KMS-11 (cell line): ENCODE results near the gene CCSER2.
"Not testable (repeated sequence)": the region's sequence is repeated elsewhere in the genome, so short reads cannot be mapped to it uniquely, and the experiment has no call there.

Experiments used
- H2AFZ ChIP-seq: fragments of 200-600 bp; sonication (generic); 2 replicates; pipeline ENCODE4 v1.6.1; 2016; ENCODE audit warnings: antibody characterized with exemption, mixed run types, low read depth
- H3K27ac ChIP-seq: fragments of 200-600 bp; sonication (generic); 2 replicates; pipeline ENCODE4 v1.6.1; 2016; ENCODE audit warnings: mild to moderate bottlenecking, mixed run types
- H3K27me3 ChIP-seq: fragments of 200-600 bp; sonication (generic); 2 replicates; pipeline ENCODE4 v1.6.1; 2017; ENCODE audit warnings: mild to moderate bottlenecking, low read depth, mixed run types, moderate library complexity; ENCODE audit not compliant: insufficient read depth
- H3K36me3 ChIP-seq: fragments of 200-600 bp; sonication (generic); 2 replicates; pipeline ENCODE4 v1.6.1; 2017; ENCODE audit warnings: mild to moderate bottlenecking, mixed run types; ENCODE audit not compliant: insufficient read depth
- H3K4me1 ChIP-seq: fragments of 200-600 bp; sonication (generic); 2 replicates; pipeline ENCODE4 v1.6.1; 2016; ENCODE audit warnings: mild to moderate bottlenecking, low read depth, mixed run types; ENCODE audit not compliant: poor library complexity, severe bottlenecking
- H3K4me2 ChIP-seq: fragments of 200-600 bp; sonication (generic); 2 replicates; pipeline ENCODE4 v1.7.0; 2016; ENCODE audit warnings: mild to moderate bottlenecking, mixed run types
- H3K4me3 ChIP-seq: fragments of 200-600 bp; sonication (generic); IDR thresholded peaks from 2 replicates; pipeline ENCODE4 v1.6.1; 2017; ENCODE audit warnings: low read depth, low read length, mixed read lengths; ENCODE audit not compliant: insufficient read depth
- H3K79me2 ChIP-seq: fragments of 200-600 bp; sonication (generic); 2 replicates; pipeline ENCODE4 v1.6.1; 2016; ENCODE audit warnings: low read depth, mixed run types; ENCODE audit not compliant: insufficient read depth
- H3K9ac ChIP-seq: fragments of 200-600 bp; sonication (generic); 2 replicates; pipeline ENCODE4 v1.6.1; 2016; ENCODE audit warnings: mild to moderate bottlenecking, mixed run types
- H4K20me1 ChIP-seq: fragments of 200-600 bp; sonication (generic); 2 replicates; pipeline ENCODE4 v1.6.1; 2016; ENCODE audit warnings: mild to moderate bottlenecking, mixed run types; ENCODE audit not compliant: insufficient read depth
- TF ChIP-seq, protein P1 (sequence below): fragments of 200-600 bp; sonication (generic); conservative IDR thresholded peaks from 2 replicates; pipeline ENCODE4 v1.6.1; 2017; ENCODE audit warnings: low read depth, mild to moderate bottlenecking, antibody characterized with exemption, low read length, moderate library complexity, mixed read lengths

The CCSER2 gene

GRCh38 chr10:84406561-84406960 is 78.2 kb downstream of the CCSER2 start:
- Histone ChIP-seq H3K4me1 (peaks cover 3% of the 10 kb centered on the region), H3K79me2 (no peaks in the 10 kb centered on the region; the same call in 1 of the 2 replicates), H3K9ac (no peak overlapping the region), H3K27ac (no peak overlapping the region), H3K27me3 (no peaks in the 10 kb centered on the region), H3K4me2 (no peak overlapping the region), H3K4me3 (no peak overlapping the region), H4K20me1 (no peaks in the 10 kb centered on the region), H2AFZ (no peak overlapping the region), H3K36me3 (no peaks in the 10 kb centered on the region)
- TF ChIP-seq, protein P1, sequence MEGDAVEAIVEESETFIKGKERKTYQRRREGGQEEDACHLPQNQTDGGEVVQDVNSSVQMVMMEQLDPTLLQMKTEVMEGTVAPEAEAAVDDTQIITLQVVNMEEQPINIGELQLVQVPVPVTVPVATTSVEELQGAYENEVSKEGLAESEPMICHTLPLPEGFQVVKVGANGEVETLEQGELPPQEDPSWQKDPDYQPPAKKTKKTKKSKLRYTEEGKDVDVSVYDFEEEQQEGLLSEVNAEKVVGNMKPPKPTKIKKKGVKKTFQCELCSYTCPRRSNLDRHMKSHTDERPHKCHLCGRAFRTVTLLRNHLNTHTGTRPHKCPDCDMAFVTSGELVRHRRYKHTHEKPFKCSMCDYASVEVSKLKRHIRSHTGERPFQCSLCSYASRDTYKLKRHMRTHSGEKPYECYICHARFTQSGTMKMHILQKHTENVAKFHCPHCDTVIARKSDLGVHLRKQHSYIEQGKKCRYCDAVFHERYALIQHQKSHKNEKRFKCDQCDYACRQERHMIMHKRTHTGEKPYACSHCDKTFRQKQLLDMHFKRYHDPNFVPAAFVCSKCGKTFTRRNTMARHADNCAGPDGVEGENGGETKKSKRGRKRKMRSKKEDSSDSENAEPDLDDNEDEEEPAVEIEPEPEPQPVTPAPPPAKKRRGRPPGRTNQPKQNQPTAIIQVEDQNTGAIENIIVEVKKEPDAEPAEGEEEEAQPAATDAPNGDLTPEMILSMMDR, result no peak

- Histone ChIP-seq H2AFZ (no peak overlapping the region), H4K20me1 (no peaks in the 10 kb centered on the region), H3K79me2 (no peaks in the 10 kb centered on the region; the same call in 1 of the 2 replicates), H3K4me2 (no peak overlapping the region), H3K9ac (no peak overlapping the region), H3K4me3 (no peak overlapping the region), H3K27me3 (no peaks in the 10 kb centered on the region), H3K4me1 (no peaks in the 10 kb centered on the region), H3K27ac (no peak overlapping the region), H3K36me3 (no peaks in the 10 kb centered on the region)
- TF ChIP-seq, protein P1, result no peak
Measured at GRCh38 chr10:84407388-84408049, 79.1 kb downstream of the CCSER2 start.

GRCh38 chr10:84412482-84412881 is 84.1 kb downstream of the CCSER2 start:
- Histone ChIP-seq H3K27ac (no peak overlapping the region), H3K36me3 (no peaks in the 10 kb centered on the region), H2AFZ (no peak overlapping the region), H3K4me3 (no peak overlapping the region), H3K79me2 (peaks cover 11% of the 10 kb centered on the region; the same call in 1 of the 2 replicates), H3K27me3 (no peaks in the 10 kb centered on the region), H3K9ac (no peak overlapping the region), H4K20me1 (no peaks in the 10 kb centered on the region), H3K4me2 (no peak overlapping the region), H3K4me1 (no peaks in the 10 kb centered on the region)
- TF ChIP-seq, protein P1, result no peak

DNA sequence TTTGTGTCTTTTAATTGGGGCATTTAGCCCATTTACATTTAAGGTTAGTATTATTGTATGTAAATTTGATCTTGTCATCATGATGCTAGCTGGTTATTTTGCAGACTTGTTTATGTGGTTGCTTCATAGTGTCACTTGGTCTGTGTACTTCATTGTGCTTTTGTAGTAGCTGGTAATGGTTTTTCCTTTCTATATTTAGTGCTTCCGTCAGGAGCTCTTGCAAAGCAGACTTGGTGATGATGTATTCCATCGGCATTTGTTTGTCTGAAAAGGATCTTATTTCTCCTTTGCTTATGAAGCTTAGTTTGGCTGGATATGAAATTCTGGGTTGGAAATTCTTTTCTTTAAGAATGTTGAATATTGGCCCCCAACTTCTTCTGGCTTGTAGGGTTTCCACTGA is 85.7 kb downstream of the CCSER2 start:
- H4K20me1 ChIP-seq, H3K4me3 ChIP-seq, H3K4me1 ChIP-seq, H2AFZ ChIP-seq, H3K9ac ChIP-seq, H3K27ac ChIP-seq, H3K27me3 ChIP-seq, H3K4me2 ChIP-seq, H3K36me3 ChIP-seq: not testable (repeated sequence)
- H3K79me2 ChIP-seq, result peaks cover 11% of the 10 kb centered on the region; the same call in 1 of the 2 replicates

DNA sequence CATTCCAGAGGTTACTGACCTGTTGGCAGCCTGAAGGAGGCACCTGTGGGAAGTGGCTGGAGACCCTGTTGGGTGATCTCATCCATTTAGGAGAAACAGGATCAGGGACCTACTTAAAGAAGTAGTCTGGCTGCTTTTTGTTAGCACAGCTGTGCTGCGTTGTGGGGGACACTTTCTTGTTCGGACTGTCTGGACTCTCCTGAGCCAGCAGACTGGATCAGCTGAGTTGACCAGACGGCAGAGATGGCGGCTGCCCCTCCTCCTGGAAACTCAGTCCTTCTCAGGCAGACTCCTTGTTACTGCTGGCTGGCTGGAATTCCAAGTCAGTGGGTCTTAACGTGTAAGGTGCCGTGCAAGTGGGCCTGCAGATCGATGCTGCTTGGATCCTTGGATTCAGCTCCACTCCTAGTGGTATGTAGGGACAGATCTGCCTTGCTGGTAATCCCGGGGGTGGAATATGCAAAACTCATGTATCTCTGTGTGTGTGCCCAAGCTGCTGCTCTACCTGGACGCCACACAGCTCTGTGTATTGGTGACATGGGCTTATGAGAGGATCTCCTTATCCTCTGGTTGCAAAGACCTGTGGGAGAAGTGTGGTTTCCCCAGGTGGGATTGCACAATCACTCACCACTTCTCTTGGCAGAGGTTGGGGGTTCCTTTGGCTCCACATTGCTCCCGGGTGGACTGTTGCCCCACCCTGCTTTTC is 87.3 kb downstream of the CCSER2 start:
- H2AFZ ChIP-seq, result no peak overlapping the region
- H4K20me1 ChIP-seq, result no peaks in the 10 kb centered on the region
- H3K4me1 ChIP-seq, result no peaks in the 10 kb centered on the region
- no peak overlapping the region for H3K27ac ChIP-seq
- H3K79me2 ChIP-seq, result peaks cover 11% of the 10 kb centered on the region; the same call in 1 of the 2 replicates
- H3K36me3 ChIP-seq, result no peaks in the 10 kb centered on the region
- TF ChIP-seq, protein P1, result no peak
- no peak overlapping the region for H3K4me2 ChIP-seq
- no peaks in the 10 kb centered on the region for H3K27me3 ChIP-seq
- H3K9ac ChIP-seq, result no peak overlapping the region
- no peak overlapping the region for H3K4me3 ChIP-seq
